ENCODE measurements around the gene CTXN1. TPM values are rescaled to one million over a fixed set of nuclear protein-coding genes. Genes with fewer than 3 reads are reported as not detected.
A peak's percentile ranks its signal among the peaks of the same experiment; 100 is the strongest.
"Not testable (repeated sequence)": the region's sequence is repeated elsewhere in the genome, so short reads cannot be mapped to it uniquely, and the experiment has no call there.

CTXN1 gene
- total and polyA plus RNA-seq, 2 donors (not counting 1 experiment from before 2014, with no cell fraction given) = 0.66 to 0.85 TPM

GRCh38 chr19:7931221-7932061 lies 5.5 kb upstream of the CTXN1 start:
- Histone ChIP-seq H3K27ac (ENCODE audit: insufficient read depth, low read length) (no peak overlapping the region), H3K9me3 (ENCODE audit: control insufficient read depth, insufficient read depth, low read depth, low read length) (no peaks in the 10 kb centered on the region), H4K20me1 (ENCODE audit: control insufficient read depth, extremely low read depth, insufficient read depth, low read length) (no peaks in the 10 kb centered on the region), H3K4me1 (ENCODE audit: control insufficient read depth, extremely low read depth, insufficient read depth, low read length) (peaks cover 21% of the 10 kb centered on the region), H3K9ac (ENCODE audit: insufficient read depth, low read length) (no peak overlapping the region), H3K4me3 (replicated peaks in 1 of 4; ENCODE audit: control extremely low read depth in 1 of 4, insufficient read depth in 1 of 4, low read depth in 3 of 4, low read length in 4 of 4) (no peak overlapping the region), H3K36me3 (ENCODE audit: control insufficient read depth, insufficient read depth, low read length) (peaks cover 41% of the 10 kb centered on the region), H3K79me2 (ENCODE audit: control insufficient read depth, insufficient read depth, low read length) (no peaks in the 10 kb centered on the region), H2AFZ (ENCODE audit: low read length) (no peak overlapping the region), H3K4me2 (ENCODE audit: extremely low read depth, insufficient read depth, low read length) (no peak overlapping the region), H3K27me3 (ENCODE audit: control insufficient read depth, insufficient read depth, low read length) (no peaks in the 10 kb centered on the region)
- TF ChIP-seq EZH2 (IDR thresholded peaks at IDR 0.05; ENCODE audit: low read length, missing control alignments) (no peak), CTCF (conservative IDR thresholded peaks at IDR 0.05 in 1 of 2, IDR thresholded peaks at IDR 0.05 in 1 of 2; ENCODE audit: low read depth in 1 of 2, low read length in 2 of 2) (no peak)
- no peak for DNase-seq (ENCODE audit: low read depth in 2 of 2)

GRCh38 chr19:7930765-7931164 lies 4.8 kb upstream of the CTXN1 start:
- H3K4me1 ChIP-seq (ENCODE audit: control insufficient read depth, extremely low read depth, insufficient read depth, low read length) = peaks cover 24% of the 10 kb centered on the region
- no peak overlapping the region for H2AFZ ChIP-seq (ENCODE audit: low read length)
- H3K4me3 ChIP-seq (replicated peaks in 1 of 4; ENCODE audit: control extremely low read depth in 1 of 4, insufficient read depth in 1 of 4, low read depth in 3 of 4, low read length in 4 of 4) = no peak overlapping the region
- no peak for DNase-seq (ENCODE audit: low read depth in 2 of 2)
- H4K20me1 ChIP-seq (ENCODE audit: control insufficient read depth, extremely low read depth, insufficient read depth, low read length) = no peaks in the 10 kb centered on the region
- no peak overlapping the region for H3K4me2 ChIP-seq (ENCODE audit: extremely low read depth, insufficient read depth, low read length)
- H3K27me3 ChIP-seq (ENCODE audit: control insufficient read depth, insufficient read depth, low read length) = no peaks in the 10 kb centered on the region
- H3K27ac ChIP-seq (ENCODE audit: insufficient read depth, low read length) = peak overlapping the region; percentile 2
- H3K9me3 ChIP-seq (ENCODE audit: control insufficient read depth, insufficient read depth, low read depth, low read length) = no peaks in the 10 kb centered on the region
- H3K36me3 ChIP-seq (ENCODE audit: control insufficient read depth, insufficient read depth, low read length) = peaks cover 40% of the 10 kb centered on the region
- TF ChIP-seq CTCF (conservative IDR thresholded peaks at IDR 0.05 in 1 of 2, IDR thresholded peaks at IDR 0.05 in 1 of 2; ENCODE audit: low read depth in 1 of 2, low read length in 2 of 2) (no peak), EZH2 (IDR thresholded peaks at IDR 0.05; ENCODE audit: low read length, missing control alignments) (no peak)
- H3K9ac ChIP-seq (ENCODE audit: insufficient read depth, low read length) = no peak overlapping the region
- H3K79me2 ChIP-seq (ENCODE audit: control insufficient read depth, insufficient read depth, low read length) = no peaks in the 10 kb centered on the region

DNA sequence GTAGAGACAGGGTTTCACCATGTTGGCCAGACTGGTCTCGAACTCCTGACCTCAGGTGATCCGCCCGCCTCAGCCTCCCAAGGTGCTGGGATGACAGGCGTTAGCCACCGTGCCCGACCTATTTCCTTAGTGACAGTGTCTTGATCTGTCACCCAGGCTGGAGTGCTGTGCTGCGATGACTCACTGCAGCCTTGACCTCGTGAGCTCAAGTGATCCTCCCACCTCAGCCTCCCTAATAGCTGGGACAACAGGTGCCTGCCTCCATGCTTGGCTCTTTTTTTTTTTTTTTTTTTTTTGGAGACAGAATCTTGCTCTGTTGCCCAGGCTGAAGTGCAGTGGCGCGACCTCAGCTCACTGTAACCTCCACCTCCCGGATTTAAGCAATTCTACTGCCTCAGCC lies 4.1 kb upstream of the CTXN1 start:
- H3K4me3 ChIP-seq (replicated peaks in 1 of 4; ENCODE audit: control extremely low read depth in 1 of 4, insufficient read depth in 1 of 4, low read depth in 3 of 4, low read length in 4 of 4); H3K4me2 ChIP-seq (ENCODE audit: extremely low read depth, insufficient read depth, low read length); H3K27me3 ChIP-seq (ENCODE audit: control insufficient read depth, insufficient read depth, low read length); H3K9me3 ChIP-seq (ENCODE audit: control insufficient read depth, insufficient read depth, low read depth, low read length); H3K9ac ChIP-seq (ENCODE audit: insufficient read depth, low read length); H2AFZ ChIP-seq (ENCODE audit: low read length); DNase-seq (ENCODE audit: low read depth in 2 of 2); H3K79me2 ChIP-seq (ENCODE audit: control insufficient read depth, insufficient read depth, low read length); H4K20me1 ChIP-seq (ENCODE audit: control insufficient read depth, extremely low read depth, insufficient read depth, low read length): not testable (repeated sequence)
- H3K4me1 ChIP-seq (ENCODE audit: control insufficient read depth, extremely low read depth, insufficient read depth, low read length) = peaks cover 24% of the 10 kb centered on the region
- peaks cover 36% of the 10 kb centered on the region for H3K36me3 ChIP-seq (ENCODE audit: control insufficient read depth, insufficient read depth, low read length)
- H3K27ac ChIP-seq (ENCODE audit: insufficient read depth, low read length) = peak overlapping the region; percentile 12
